ENCODE data around the gene BCAR3. TPM values are rescaled to one million over a fixed set of nuclear protein-coding genes. Genes with fewer than 3 reads are reported as not detected.
A peak's percentile ranks its signal among the peaks of the same experiment; 100 is the strongest.
"Not testable (repeated sequence)": the region's sequence is repeated elsewhere in the genome, so short reads cannot be mapped to it uniquely, and the experiment has no call there.

The BCAR3 gene
- total and polyA plus RNA-seq, 7 experiments from 2014 or later = 0.22 to 1.7 (median 0.84) TPM

GRCh38 chr1:93559695-93560094, 121.9 kb downstream of the BCAR3 start:
- Histone ChIP-seq H3K27me3 (ENCODE audit: control insufficient read depth in 2 of 2, insufficient read depth in 2 of 2, low read length in 2 of 2) (no peaks in the 10 kb centered on the region), H3K9me3 (ENCODE audit: control insufficient read depth in 2 of 3, low read length in 3 of 3) (no peaks in the 10 kb centered on the region), H3K4me1 (ENCODE audit: control insufficient read depth in 2 of 2, insufficient read depth in 2 of 2, low read length in 2 of 2) (no peaks in the 10 kb centered on the region), H3K27ac (ENCODE audit: low read depth, low read length) (no peak overlapping the region), H3K36me3 (ENCODE audit: control insufficient read depth in 2 of 3, insufficient read depth in 3 of 3, low read length in 3 of 3) (no peaks in the 10 kb centered on the region), H3K4me3 (ENCODE audit: low read length) (no peak overlapping the region)
- Mint-ChIP-seq H3K9me3 (no peaks in the 10 kb centered on the region), H3K27me3 (peaks cover 0 to 14% (median 0%) of the 10 kb centered on the region in 5 donors), H3K27ac (no peak overlapping the region), H3K36me3 (no peaks in the 10 kb centered on the region), H3K4me1 (peaks cover 5 to 12% (median 8%) of the 10 kb centered on the region in 7 donors), H3K4me3 (no peak overlapping the region)
- POLR2A ChIA-PET = no interaction called here
- CTCF ChIA-PET = no interaction called here
- ATAC-seq = no peak
- intact Hi-C loops (cut with micrococcal nuclease) = no loop called here
- no peak for DNase-seq

GRCh38 chr1:93559045-93559444, 122.6 kb downstream of the BCAR3 start:
- DNase-seq (no peak), ATAC-seq (no peak)
- H3K36me3 ChIP-seq (ENCODE audit: control insufficient read depth in 2 of 3, insufficient read depth in 3 of 3, low read length in 3 of 3) = no peaks in the 10 kb centered on the region
- H3K4me3 Mint-ChIP-seq = no peak overlapping the region
- POLR2A ChIA-PET = no interaction called here
- no peaks in the 10 kb centered on the region for H3K9me3 Mint-ChIP-seq
- peaks cover 5 to 19% (median 13%) of the 10 kb centered on the region in 7 donors for H3K4me1 Mint-ChIP-seq
- H3K9me3 ChIP-seq (ENCODE audit: control insufficient read depth in 2 of 3, low read length in 3 of 3) = no peaks in the 10 kb centered on the region
- CTCF ChIA-PET = no interaction called here
- H3K27ac Mint-ChIP-seq = no peak overlapping the region
- H3K4me3 ChIP-seq (ENCODE audit: low read length) = no peak overlapping the region
- intact Hi-C loops (cut with micrococcal nuclease) = no loop called here
- peaks cover 0 to 14% (median 0%) of the 10 kb centered on the region in 5 donors for H3K27me3 Mint-ChIP-seq
- no peak overlapping the region for H3K27ac ChIP-seq (ENCODE audit: low read depth, low read length)
- H3K27me3 ChIP-seq (ENCODE audit: control insufficient read depth in 2 of 2, insufficient read depth in 2 of 2, low read length in 2 of 2) = no peaks in the 10 kb centered on the region
- H3K4me1 ChIP-seq (ENCODE audit: control insufficient read depth in 2 of 2, insufficient read depth in 2 of 2, low read length in 2 of 2) = no peaks in the 10 kb centered on the region
- no peaks in the 10 kb centered on the region for H3K36me3 Mint-ChIP-seq

- DNase-seq (no peak), ATAC-seq (no peak)
- Histone ChIP-seq H3K27ac (ENCODE audit: low read depth, low read length) (no peak overlapping the region), H3K36me3 (ENCODE audit: control insufficient read depth in 2 of 3, insufficient read depth in 3 of 3, low read length in 3 of 3) (no peaks in the 10 kb centered on the region), H3K4me1 (ENCODE audit: control insufficient read depth in 2 of 2, insufficient read depth in 2 of 2, low read length in 2 of 2) (no peaks in the 10 kb centered on the region), H3K27me3 (ENCODE audit: control insufficient read depth in 2 of 2, insufficient read depth in 2 of 2, low read length in 2 of 2) (no peaks in the 10 kb centered on the region), H3K4me3 (ENCODE audit: low read length) (no peak overlapping the region), H3K9me3 (ENCODE audit: control insufficient read depth in 2 of 3, low read length in 3 of 3) (no peaks in the 10 kb centered on the region)
- ChIA-PET CTCF (no interaction called here), POLR2A (no interaction called here)
- H3K4me3 Mint-ChIP-seq = no peak overlapping the region
- peaks cover 7 to 29% (median 20%) of the 10 kb centered on the region in 7 donors for H3K4me1 Mint-ChIP-seq
- H3K27ac Mint-ChIP-seq = no peak overlapping the region
- intact Hi-C loops (cut with micrococcal nuclease) = no loop called here
- no peaks in the 10 kb centered on the region for H3K36me3 Mint-ChIP-seq
- peaks cover 0 to 26% (median 7%) of the 10 kb centered on the region in 5 donors for H3K27me3 Mint-ChIP-seq
- no peaks in the 10 kb centered on the region for H3K9me3 Mint-ChIP-seq
These were observed 125.3 kb downstream of the BCAR3 start for GRCh38 chr1:93556291-93556690.

- Histone ChIP-seq H3K9me3 (ENCODE audit: control insufficient read depth in 2 of 3, low read length in 3 of 3) (no peaks in the 10 kb centered on the region), H3K4me1 (ENCODE audit: control insufficient read depth in 2 of 2, insufficient read depth in 2 of 2, low read length in 2 of 2) (no peaks in the 10 kb centered on the region), H3K36me3 (ENCODE audit: control insufficient read depth in 2 of 3, insufficient read depth in 3 of 3, low read length in 3 of 3) (no peaks in the 10 kb centered on the region), H3K27me3 (ENCODE audit: control insufficient read depth in 2 of 2, insufficient read depth in 2 of 2, low read length in 2 of 2) (no peaks in the 10 kb centered on the region), H3K4me3 (ENCODE audit: low read length) (no peak overlapping the region), H3K27ac (ENCODE audit: low read depth, low read length) (no peak overlapping the region)
- peaks cover 0 to 32% (median 7%) of the 10 kb centered on the region in 5 donors for H3K27me3 Mint-ChIP-seq
- peaks cover 7 to 29% (median 20%) of the 10 kb centered on the region in 7 donors for H3K4me1 Mint-ChIP-seq
- no peaks in the 10 kb centered on the region for H3K9me3 Mint-ChIP-seq
- CTCF ChIA-PET = no interaction called here
- intact Hi-C loops (cut with micrococcal nuclease) = no loop called here
- peak overlapping the region in 4 of 10 donors; percentile 4 to 33 (median 21) for H3K4me3 Mint-ChIP-seq
- DNase-seq (no peak), ATAC-seq (no peak)
- peak overlapping the region in 2 of 9 donors; percentile 14 to 22 for H3K27ac Mint-ChIP-seq
- POLR2A ChIA-PET = no interaction called here
- H3K36me3 Mint-ChIP-seq = peaks cover 0 to 5% (median 0%) of the 10 kb centered on the region in 5 donors
These were observed 126.5 kb downstream of the BCAR3 start for GRCh38 chr1:93554883-93555872.

- H3K9me3 Mint-ChIP-seq; H3K27me3 ChIP-seq (ENCODE audit: control insufficient read depth in 2 of 2, insufficient read depth in 2 of 2, low read length in 2 of 2); CTCF ChIA-PET; H3K4me1 ChIP-seq (ENCODE audit: control insufficient read depth in 2 of 2, insufficient read depth in 2 of 2, low read length in 2 of 2); H3K27ac Mint-ChIP-seq; H3K27ac ChIP-seq (ENCODE audit: low read depth, low read length); POLR2A ChIA-PET; intact Hi-C loops (cut with micrococcal nuclease); ATAC-seq; H3K9me3 ChIP-seq (ENCODE audit: control insufficient read depth in 2 of 3, low read length in 3 of 3); H3K36me3 ChIP-seq (ENCODE audit: control insufficient read depth in 2 of 3, insufficient read depth in 3 of 3, low read length in 3 of 3); H3K36me3 Mint-ChIP-seq; H3K4me3 ChIP-seq (ENCODE audit: low read length): not testable (repeated sequence)
- H3K4me1 Mint-ChIP-seq = peaks cover 7 to 29% (median 20%) of the 10 kb centered on the region in 7 donors
- peak overlapping the region in 2 of 10 donors; percentile 4 to 12 for H3K4me3 Mint-ChIP-seq
- DNase-seq = peak in 2 of 9 donors; percentile 3 to 9
- H3K27me3 Mint-ChIP-seq = peaks cover 0 to 32% (median 7%) of the 10 kb centered on the region in 5 donors
These were observed 127.6 kb downstream of the BCAR3 start for GRCh38 chr1:93553886-93554490.

- Histone ChIP-seq H3K36me3 (ENCODE audit: control insufficient read depth in 2 of 3, insufficient read depth in 3 of 3, low read length in 3 of 3) (no peaks in the 10 kb centered on the region), H3K27me3 (ENCODE audit: control insufficient read depth in 2 of 2, insufficient read depth in 2 of 2, low read length in 2 of 2) (no peaks in the 10 kb centered on the region), H3K9me3 (ENCODE audit: control insufficient read depth in 2 of 3, low read length in 3 of 3) (no peaks in the 10 kb centered on the region), H3K4me3 (ENCODE audit: low read length) (no peak overlapping the region), H3K27ac (ENCODE audit: low read depth, low read length) (no peak overlapping the region), H3K4me1 (ENCODE audit: control insufficient read depth in 2 of 2, insufficient read depth in 2 of 2, low read length in 2 of 2) (no peaks in the 10 kb centered on the region)
- no peaks in the 10 kb centered on the region for H3K9me3 Mint-ChIP-seq
- peak in 1 of 9 donors; percentile 14 for DNase-seq
- no peak overlapping the region for H3K4me3 Mint-ChIP-seq
- intact Hi-C loops (cut with micrococcal nuclease) = no loop called here
- ChIA-PET POLR2A (no interaction called here), CTCF (no interaction called here)
- H3K27me3 Mint-ChIP-seq = peaks cover 0 to 28% (median 7%) of the 10 kb centered on the region in 5 donors
- peaks cover 7 to 29% (median 20%) of the 10 kb centered on the region in 7 donors for H3K4me1 Mint-ChIP-seq
- ATAC-seq = peak; percentile 61
- peaks cover 0 to 8% (median 0%) of the 10 kb centered on the region in 5 donors for H3K36me3 Mint-ChIP-seq
- no peak overlapping the region for H3K27ac Mint-ChIP-seq
These were observed 128.7 kb downstream of the BCAR3 start for GRCh38 chr1:93552741-93553455.

Measured in naive thymus-derived CD4-positive, alpha-beta T cell (primary cell).